ENCODE data around the gene ATP8A2.

DNA sequence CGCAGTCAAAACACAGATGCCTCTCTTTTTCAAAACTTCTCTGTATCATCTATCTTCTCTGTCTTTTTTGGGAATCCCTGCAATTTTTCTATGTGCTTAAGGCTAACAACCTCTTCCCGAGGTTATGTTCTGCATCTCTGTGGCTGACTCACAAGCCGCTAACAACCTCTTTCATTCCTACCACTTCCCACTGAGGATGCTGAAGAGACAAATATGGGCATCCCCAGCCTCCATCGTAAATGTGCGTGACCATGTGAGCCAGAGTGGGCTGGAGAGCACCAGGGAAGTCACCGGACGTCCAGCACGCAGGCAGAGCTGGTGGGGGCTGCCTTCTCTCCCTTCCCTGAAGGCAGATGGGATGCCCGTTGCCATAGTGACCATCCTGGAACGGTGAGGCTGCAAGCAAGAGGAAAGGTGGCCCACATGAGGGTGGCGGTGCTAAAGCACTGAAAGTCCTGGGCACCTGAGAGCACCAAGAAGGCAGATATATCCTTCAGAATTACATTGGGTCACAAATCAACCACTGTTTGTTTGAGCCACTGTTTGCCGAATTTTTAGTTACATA, 557.2 kb downstream of the ATP8A2 start:
- TF ChIP-seq, protein P1, sequence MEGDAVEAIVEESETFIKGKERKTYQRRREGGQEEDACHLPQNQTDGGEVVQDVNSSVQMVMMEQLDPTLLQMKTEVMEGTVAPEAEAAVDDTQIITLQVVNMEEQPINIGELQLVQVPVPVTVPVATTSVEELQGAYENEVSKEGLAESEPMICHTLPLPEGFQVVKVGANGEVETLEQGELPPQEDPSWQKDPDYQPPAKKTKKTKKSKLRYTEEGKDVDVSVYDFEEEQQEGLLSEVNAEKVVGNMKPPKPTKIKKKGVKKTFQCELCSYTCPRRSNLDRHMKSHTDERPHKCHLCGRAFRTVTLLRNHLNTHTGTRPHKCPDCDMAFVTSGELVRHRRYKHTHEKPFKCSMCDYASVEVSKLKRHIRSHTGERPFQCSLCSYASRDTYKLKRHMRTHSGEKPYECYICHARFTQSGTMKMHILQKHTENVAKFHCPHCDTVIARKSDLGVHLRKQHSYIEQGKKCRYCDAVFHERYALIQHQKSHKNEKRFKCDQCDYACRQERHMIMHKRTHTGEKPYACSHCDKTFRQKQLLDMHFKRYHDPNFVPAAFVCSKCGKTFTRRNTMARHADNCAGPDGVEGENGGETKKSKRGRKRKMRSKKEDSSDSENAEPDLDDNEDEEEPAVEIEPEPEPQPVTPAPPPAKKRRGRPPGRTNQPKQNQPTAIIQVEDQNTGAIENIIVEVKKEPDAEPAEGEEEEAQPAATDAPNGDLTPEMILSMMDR (IDR thresholded peaks at IDR 0.05): no peak
- TF ChIP-seq POLR2AphosphoS5 (IDR thresholded peaks at IDR 0.05): no peak
- TF ChIP-seq POLR2A (IDR thresholded peaks at IDR 0.05; ENCODE audit: low read depth): no peak
- no peak for TF ChIP-seq EP300 (IDR thresholded peaks at IDR 0.05)
